LNCAP (cell line): Measurements from ENCODE around the gene TMC3.

Experiments used
- CTCF ChIP-seq: fragments of 450-650 bp; IDR thresholded peaks from 2 replicates; pipeline ENCODE4 v1.5.1; 2017; ENCODE audit warnings: mild to moderate bottlenecking

Gene TMC3

GRCh38 chr15:81394603-81395002 is 20.6 kb upstream of the TMC3 start:
- no peak for TF ChIP-seq CTCF

- no peak for TF ChIP-seq CTCF
Observed at GRCh38 chr15:81391657-81392056, 17.6 kb upstream of the TMC3 start.

- TF ChIP-seq CTCF: no peak
Observed at GRCh38 chr15:81388436-81388770, 14.4 kb upstream of the TMC3 start.

GRCh38 chr15:81387621-81388435 is 13.8 kb upstream of the TMC3 start:
- no peak for TF ChIP-seq CTCF

- no peak for TF ChIP-seq CTCF
Observed at GRCh38 chr15:81386947-81387346, 12.9 kb upstream of the TMC3 start.

- no peak for TF ChIP-seq CTCF
Observed at GRCh38 chr15:81385721-81386076, 11.7 kb upstream of the TMC3 start.

- no peak for TF ChIP-seq CTCF
Observed at GRCh38 chr15:81384891-81385720, 11.1 kb upstream of the TMC3 start.
